ENCODE data around the gene PTPRD. TPM values are rescaled to one million over a fixed set of nuclear protein-coding genes. Genes with fewer than 3 reads are reported as not detected.

PTPRD gene
- total RNA-seq, 1 experiment from 2014 or later: 32.5 TPM

DNA sequence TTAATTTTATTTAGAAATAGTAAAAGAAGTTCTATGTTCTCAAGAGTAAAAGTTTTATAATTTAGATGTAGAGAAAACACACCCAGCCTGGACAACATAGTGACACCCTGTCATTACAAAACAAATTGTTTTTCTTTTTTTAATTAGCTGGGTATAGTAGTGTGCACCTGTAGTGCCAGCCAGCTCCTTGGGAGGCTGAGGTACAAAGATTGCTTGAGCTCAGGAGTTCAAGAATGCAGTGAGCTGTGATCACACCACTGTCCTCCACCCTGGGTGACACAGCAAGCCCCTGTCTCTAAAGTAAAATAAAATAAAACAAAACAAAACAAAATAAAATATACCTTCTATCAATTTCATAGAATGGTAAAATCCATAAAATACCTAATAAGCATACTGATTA is 1795.5 kb downstream of the PTPRD start:
- Histone ChIP-seq H2BK15ac (ENCODE audit: low read depth, low read length) (no peak overlapping the region), H3K27ac (ENCODE audit: insufficient read length, low read depth, low read length) (no peak overlapping the region), H3K9me3 (ENCODE audit: control insufficient read depth, low read depth, low read length) (no peaks in the 10 kb centered on the region), H2AK5ac (ENCODE audit: insufficient read length, low read length) (no peak overlapping the region), H3K79me2 (ENCODE audit: insufficient read depth, low read length) (no peaks in the 10 kb centered on the region), H2BK120ac (ENCODE audit: low read depth, low read length, poor library complexity, severe bottlenecking) (no peak overlapping the region), H3K14ac (ENCODE audit: insufficient read depth, low read length) (no peak overlapping the region), H4K8ac (replicated peaks; ENCODE audit: insufficient read length, low read depth, low read length) (no peak overlapping the region), H4K91ac (ENCODE audit: insufficient read length, low read depth, low read length) (no peak overlapping the region), H3K27me3 (ENCODE audit: insufficient read depth, low read length) (no peaks in the 10 kb centered on the region), H3K23me2 (ENCODE audit: insufficient read length, low read depth, low read length, poor library complexity, severe bottlenecking) (no peaks in the 10 kb centered on the region), H3K4me1 (ENCODE audit: insufficient read depth, low read length) (no peaks in the 10 kb centered on the region; the same call in 1 of the 2 replicates), H2BK5ac (ENCODE audit: insufficient read length, low read length) (no peak overlapping the region), H2BK20ac (ENCODE audit: low read depth, low read length, poor library complexity, severe bottlenecking) (no peak overlapping the region), H3K23ac (ENCODE audit: insufficient read length, low read depth, low read length) (no peak overlapping the region), H3K9ac (ENCODE audit: extremely low read depth, insufficient read length, low read length) (no peak overlapping the region), H3K4ac (ENCODE audit: low read depth, low read length) (no peak overlapping the region), H2BK12ac (ENCODE audit: insufficient read length, low read depth, low read length) (no peak overlapping the region), H3K4me2 (ENCODE audit: insufficient read depth, insufficient read length, low read length) (no peak overlapping the region), H3K56ac (ENCODE audit: insufficient read length, low read depth, low read length) (no peak overlapping the region), H3K18ac (ENCODE audit: insufficient read length, low read depth, low read length) (no peak overlapping the region), H4K5ac (ENCODE audit: insufficient read length, low read depth, low read length) (no peak overlapping the region), H3K79me1 (ENCODE audit: insufficient read depth, low read depth, low read length, poor library complexity, severe bottlenecking) (no peaks in the 10 kb centered on the region), H3T11ph (ENCODE audit: low read length) (no peak overlapping the region), H4K20me1 (ENCODE audit: control insufficient read depth, insufficient read depth, insufficient read length) (no peaks in the 10 kb centered on the region), H2AFZ (ENCODE audit: low read length) (no peak overlapping the region)
- Mint-ChIP-seq H3K4me1 (peaks cover 27 to 33% of the 10 kb centered on the region in 2 experiments), H3K9me3 (no peaks in the 10 kb centered on the region), H3K36me3 (ENCODE audit: insufficient read depth in 1 of 3, low read depth in 3 of 3) (no peaks in the 10 kb centered on the region), H3K27me3 (ENCODE audit: low read depth) (no peaks in the 10 kb centered on the region), H3K4me3 (no peak overlapping the region), H3K27ac (no peak overlapping the region)
- no peak for DNase-seq
- TF ChIP-seq, protein P1, sequence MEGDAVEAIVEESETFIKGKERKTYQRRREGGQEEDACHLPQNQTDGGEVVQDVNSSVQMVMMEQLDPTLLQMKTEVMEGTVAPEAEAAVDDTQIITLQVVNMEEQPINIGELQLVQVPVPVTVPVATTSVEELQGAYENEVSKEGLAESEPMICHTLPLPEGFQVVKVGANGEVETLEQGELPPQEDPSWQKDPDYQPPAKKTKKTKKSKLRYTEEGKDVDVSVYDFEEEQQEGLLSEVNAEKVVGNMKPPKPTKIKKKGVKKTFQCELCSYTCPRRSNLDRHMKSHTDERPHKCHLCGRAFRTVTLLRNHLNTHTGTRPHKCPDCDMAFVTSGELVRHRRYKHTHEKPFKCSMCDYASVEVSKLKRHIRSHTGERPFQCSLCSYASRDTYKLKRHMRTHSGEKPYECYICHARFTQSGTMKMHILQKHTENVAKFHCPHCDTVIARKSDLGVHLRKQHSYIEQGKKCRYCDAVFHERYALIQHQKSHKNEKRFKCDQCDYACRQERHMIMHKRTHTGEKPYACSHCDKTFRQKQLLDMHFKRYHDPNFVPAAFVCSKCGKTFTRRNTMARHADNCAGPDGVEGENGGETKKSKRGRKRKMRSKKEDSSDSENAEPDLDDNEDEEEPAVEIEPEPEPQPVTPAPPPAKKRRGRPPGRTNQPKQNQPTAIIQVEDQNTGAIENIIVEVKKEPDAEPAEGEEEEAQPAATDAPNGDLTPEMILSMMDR (conservative IDR thresholded peaks at IDR 0.05): no peak

Data from H9 (cell line).